Left renal cortex interstitium (tissue), 4 donors: ENCODE results near the gene MYO1E. TPM values are rescaled to one million over a fixed set of nuclear protein-coding genes. Genes with fewer than 3 reads are reported as not detected.

Experiments
- DNase-seq, 4 donors: peaks; one replicate each; pipeline ENCODE4 v3.0.0-alpha.2; 2013; ENCODE audit warnings: low read depth in 4 of 4, low spot score in 2 of 4, missing footprints in 1 of 4
- polyA plus RNA-seq, 4 donors: library from polyadenylated mRNA; unstranded; fragments of 120-200 nt; gene quantifications; one replicate each; pipeline ENCODE4 v1.2.1, GENCODE V29; 2013; ENCODE audit not compliant: insufficient read length in 4 of 4

Gene MYO1E
- polyA plus RNA-seq, 4 donors: 138 to 174 (median 146) TPM

- DNase-seq: no peak
These were observed 50.5 kb downstream of the MYO1E start for GRCh38 chr15:59322056-59322759.

- no peak for DNase-seq
These were observed 51.5 kb downstream of the MYO1E start for GRCh38 chr15:59321000-59321689.

- no peak for DNase-seq
These were observed 55.5 kb downstream of the MYO1E start for GRCh38 chr15:59317211-59317610.

- no peak for DNase-seq
These were observed 56.7 kb downstream of the MYO1E start for GRCh38 chr15:59315914-59316451.

- DNase-seq: no peak
These were observed 58.9 kb downstream of the MYO1E start for GRCh38 chr15:59313641-59314332.

- no peak for DNase-seq
These were observed 60.5 kb downstream of the MYO1E start for GRCh38 chr15:59312205-59312604.

GRCh38 chr15:59311195-59311594 lies 61.5 kb downstream of the MYO1E start:
- no peak for DNase-seq

- no peak for DNase-seq
These were observed 63.3 kb downstream of the MYO1E start for GRCh38 chr15:59309405-59309804.

GRCh38 chr15:59307165-59307537 lies 65.5 kb downstream of the MYO1E start:
- no peak for DNase-seq

- DNase-seq: no peak
These were observed 66.0 kb downstream of the MYO1E start for GRCh38 chr15:59306520-59307164.

- no peak for DNase-seq
These were observed 67.9 kb downstream of the MYO1E start for GRCh38 chr15:59304807-59305206.

- no peak for DNase-seq
These were observed 68.5 kb downstream of the MYO1E start for GRCh38 chr15:59304034-59304795.

- DNase-seq: no peak
These were observed 69.0 kb downstream of the MYO1E start for GRCh38 chr15:59303633-59304032.

GRCh38 chr15:59303136-59303535 lies 69.5 kb downstream of the MYO1E start:
- DNase-seq: no peak

GRCh38 chr15:59301527-59301926 lies 71.1 kb downstream of the MYO1E start:
- no peak for DNase-seq

GRCh38 chr15:59300618-59301139 lies 72.0 kb downstream of the MYO1E start:
- DNase-seq: no peak

GRCh38 chr15:59299929-59300617 lies 72.6 kb downstream of the MYO1E start:
- peak in 1 of 4 donors; percentile 57 for DNase-seq

GRCh38 chr15:59298854-59299250 lies 73.8 kb downstream of the MYO1E start:
- no peak for DNase-seq

GRCh38 chr15:59298225-59298853 lies 74.3 kb downstream of the MYO1E start:
- no peak for DNase-seq
